ENCODE measurements around the gene RIT2.

The RIT2 gene

DNA sequence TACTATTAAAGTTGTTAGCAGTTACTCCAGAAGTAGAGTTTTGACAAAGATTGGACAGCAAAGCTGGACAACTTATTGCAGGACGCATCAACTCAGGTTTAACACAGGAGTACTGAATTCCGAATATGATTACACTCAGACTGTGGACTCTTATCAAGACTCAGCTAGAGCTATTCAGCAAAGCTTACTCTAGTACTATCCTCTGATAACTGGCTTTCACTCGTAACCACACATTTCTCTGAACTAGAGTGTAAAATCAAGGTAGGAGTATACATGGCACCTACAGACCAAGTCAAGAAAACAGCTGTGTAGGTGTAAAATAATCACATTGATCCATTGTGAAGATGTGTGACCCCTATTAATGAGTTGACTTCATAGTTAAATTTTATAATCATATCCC is 154.2 kb downstream of the RIT2 start:
- ChIA-PET POLR2A (no interaction called here), CTCF (interaction anchor here (0.7 kb wide), 1 partner anchor 165 kb away, joined by 3 read pairs; no protein-coding TSS in a partner anchor)
- Histone ChIP-seq H3K4me3 (ENCODE audit: low read depth, low read length) (no peak overlapping the region), H3K9me3 (ENCODE audit: control insufficient read depth, insufficient read depth, low read depth, low read length) (no peaks in the 10 kb centered on the region), H3K27ac (ENCODE audit: extremely low read depth, low read depth, low read length) (no peak overlapping the region), H3K4me1 (ENCODE audit: control insufficient read depth, insufficient read depth, low read length) (no peaks in the 10 kb centered on the region), H3K36me3 (ENCODE audit: control insufficient read depth in 2 of 2, insufficient read depth in 1 of 2, low read length in 2 of 2) (no peaks in the 10 kb centered on the region)
- TF ChIP-seq TCF7L2 (IDR thresholded peaks at IDR 0.05; ENCODE audit: borderline replicate concordance, low read depth, low read length): no peak
- TF ChIP-seq ZNF510 (tag by site-specific recombination; IDR thresholded peaks at IDR 0.05; ENCODE audit: insufficient replicate concordance): no peak
- no peak for TF ChIP-seq ZNF169 (tag by site-specific recombination; IDR thresholded peaks at IDR 0.05)
- no peak for TF ChIP-seq ZNF529 (tag by site-specific recombination; IDR thresholded peaks at IDR 0.05; ENCODE audit: insufficient replicate concordance)
- no peak for TF ChIP-seq ZNF791 (tag by site-specific recombination; IDR thresholded peaks at IDR 0.05)
- no peak for TF ChIP-seq ZIC2 (tag by site-specific recombination; IDR thresholded peaks at IDR 0.05)
- no peak for TF ChIP-seq ZNF677 (tag by site-specific recombination; IDR thresholded peaks at IDR 0.05)
- TF ChIP-seq, protein P1, sequence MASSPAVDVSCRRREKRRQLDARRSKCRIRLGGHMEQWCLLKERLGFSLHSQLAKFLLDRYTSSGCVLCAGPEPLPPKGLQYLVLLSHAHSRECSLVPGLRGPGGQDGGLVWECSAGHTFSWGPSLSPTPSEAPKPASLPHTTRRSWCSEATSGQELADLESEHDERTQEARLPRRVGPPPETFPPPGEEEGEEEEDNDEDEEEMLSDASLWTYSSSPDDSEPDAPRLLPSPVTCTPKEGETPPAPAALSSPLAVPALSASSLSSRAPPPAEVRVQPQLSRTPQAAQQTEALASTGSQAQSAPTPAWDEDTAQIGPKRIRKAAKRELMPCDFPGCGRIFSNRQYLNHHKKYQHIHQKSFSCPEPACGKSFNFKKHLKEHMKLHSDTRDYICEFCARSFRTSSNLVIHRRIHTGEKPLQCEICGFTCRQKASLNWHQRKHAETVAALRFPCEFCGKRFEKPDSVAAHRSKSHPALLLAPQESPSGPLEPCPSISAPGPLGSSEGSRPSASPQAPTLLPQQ (tag by site-specific recombination; IDR thresholded peaks at IDR 0.05): no peak
- TF ChIP-seq, protein P2, sequence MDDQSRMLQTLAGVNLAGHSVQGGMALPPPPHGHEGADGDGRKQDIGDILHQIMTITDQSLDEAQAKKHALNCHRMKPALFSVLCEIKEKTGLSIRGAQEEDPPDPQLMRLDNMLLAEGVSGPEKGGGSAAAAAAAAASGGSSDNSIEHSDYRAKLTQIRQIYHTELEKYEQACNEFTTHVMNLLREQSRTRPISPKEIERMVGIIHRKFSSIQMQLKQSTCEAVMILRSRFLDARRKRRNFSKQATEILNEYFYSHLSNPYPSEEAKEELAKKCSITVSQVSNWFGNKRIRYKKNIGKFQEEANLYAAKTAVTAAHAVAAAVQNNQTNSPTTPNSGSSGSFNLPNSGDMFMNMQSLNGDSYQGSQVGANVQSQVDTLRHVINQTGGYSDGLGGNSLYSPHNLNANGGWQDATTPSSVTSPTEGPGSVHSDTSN (CRISPR knock-in tag; IDR thresholded peaks at IDR 0.05): no peak
- no peak for TF ChIP-seq BCL11A (tag by site-specific recombination; IDR thresholded peaks at IDR 0.05; ENCODE audit: low read depth)
- no peak for TF ChIP-seq KLF10 (tag by site-specific recombination; IDR thresholded peaks at IDR 0.05)

DNA sequence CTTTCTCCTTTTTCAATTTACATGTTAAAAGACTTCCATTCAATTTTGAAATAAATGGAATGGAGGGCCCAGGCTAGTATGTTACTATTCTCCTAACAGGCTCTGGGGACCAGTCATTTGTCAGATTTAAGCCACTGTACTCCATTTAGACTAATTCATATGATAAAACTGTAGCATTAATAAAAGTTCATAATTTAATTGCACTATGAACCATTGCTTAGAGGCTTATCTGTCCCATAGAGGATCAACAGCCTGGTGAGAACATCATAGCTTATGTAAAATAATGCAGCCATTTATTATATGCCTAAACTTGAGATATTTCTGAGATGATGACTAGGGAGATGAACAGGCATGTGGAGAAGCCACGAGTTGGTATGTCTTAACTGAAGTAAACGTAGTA is 156.0 kb downstream of the RIT2 start:
- no peak overlapping the region for H3K27ac ChIP-seq (ENCODE audit: extremely low read depth, low read depth, low read length)
- no peaks in the 10 kb centered on the region for H3K9me3 ChIP-seq (ENCODE audit: control insufficient read depth, insufficient read depth, low read depth, low read length)
- no peak for TF ChIP-seq ZNF121 (tag by site-specific recombination; IDR thresholded peaks at IDR 0.05)
- TF ChIP-seq KLF1 (tag by site-specific recombination; IDR thresholded peaks at IDR 0.05): no peak
- TF ChIP-seq ZNF140 (tag by site-specific recombination; IDR thresholded peaks at IDR 0.05): no peak
- TF ChIP-seq KLF10 (tag by site-specific recombination; IDR thresholded peaks at IDR 0.05): no peak
- TF ChIP-seq ZNF324 (tag by site-specific recombination; IDR thresholded peaks at IDR 0.05): no peak
- TF ChIP-seq ZNF211 (tag by site-specific recombination; IDR thresholded peaks at IDR 0.05; ENCODE audit: low read depth): no peak
- TF ChIP-seq ZNF114 (tag by site-specific recombination; IDR thresholded peaks at IDR 0.05): no peak
- no peak for TF ChIP-seq ZNF394 (tag by site-specific recombination; IDR thresholded peaks at IDR 0.05; ENCODE audit: borderline replicate concordance)
- TF ChIP-seq, protein P3, sequence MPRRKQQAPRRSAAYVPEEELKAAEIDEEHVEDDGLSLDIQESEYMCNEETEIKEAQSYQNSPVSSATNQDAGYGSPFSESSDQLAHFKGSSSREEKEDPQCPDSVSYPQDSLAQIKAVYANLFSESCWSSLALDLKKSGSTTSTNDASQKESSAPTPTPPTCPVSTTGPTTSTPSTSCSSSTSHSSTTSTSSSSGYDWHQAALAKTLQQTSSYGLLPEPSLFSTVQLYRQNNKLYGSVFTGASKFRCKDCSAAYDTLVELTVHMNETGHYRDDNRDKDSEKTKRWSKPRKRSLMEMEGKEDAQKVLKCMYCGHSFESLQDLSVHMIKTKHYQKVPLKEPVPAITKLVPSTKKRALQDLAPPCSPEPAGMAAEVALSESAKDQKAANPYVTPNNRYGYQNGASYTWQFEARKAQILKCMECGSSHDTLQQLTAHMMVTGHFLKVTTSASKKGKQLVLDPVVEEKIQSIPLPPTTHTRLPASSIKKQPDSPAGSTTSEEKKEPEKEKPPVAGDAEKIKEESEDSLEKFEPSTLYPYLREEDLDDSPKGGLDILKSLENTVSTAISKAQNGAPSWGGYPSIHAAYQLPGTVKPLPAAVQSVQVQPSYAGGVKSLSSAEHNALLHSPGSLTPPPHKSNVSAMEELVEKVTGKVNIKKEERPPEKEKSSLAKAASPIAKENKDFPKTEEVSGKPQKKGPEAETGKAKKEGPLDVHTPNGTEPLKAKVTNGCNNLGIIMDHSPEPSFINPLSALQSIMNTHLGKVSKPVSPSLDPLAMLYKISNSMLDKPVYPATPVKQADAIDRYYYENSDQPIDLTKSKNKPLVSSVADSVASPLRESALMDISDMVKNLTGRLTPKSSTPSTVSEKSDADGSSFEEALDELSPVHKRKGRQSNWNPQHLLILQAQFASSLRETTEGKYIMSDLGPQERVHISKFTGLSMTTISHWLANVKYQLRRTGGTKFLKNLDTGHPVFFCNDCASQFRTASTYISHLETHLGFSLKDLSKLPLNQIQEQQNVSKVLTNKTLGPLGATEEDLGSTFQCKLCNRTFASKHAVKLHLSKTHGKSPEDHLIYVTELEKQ (tag by site-specific recombination; IDR thresholded peaks at IDR 0.05; ENCODE audit: borderline replicate concordance): no peak
- TF ChIP-seq ZNF350 (tag by site-specific recombination; IDR thresholded peaks at IDR 0.05): no peak
- no peak for TF ChIP-seq GLIS1 (tag by site-specific recombination; IDR thresholded peaks at IDR 0.05)
- TF ChIP-seq OSR2 (tag by site-specific recombination; IDR thresholded peaks at IDR 0.05): no peak
- no peak for TF ChIP-seq ZNF433 (tag by site-specific recombination; IDR thresholded peaks at IDR 0.05; ENCODE audit: low read depth)
- TF ChIP-seq ZNF670 (tag by site-specific recombination; IDR thresholded peaks at IDR 0.05; ENCODE audit: low read depth): no peak
- TF ChIP-seq, protein P4, sequence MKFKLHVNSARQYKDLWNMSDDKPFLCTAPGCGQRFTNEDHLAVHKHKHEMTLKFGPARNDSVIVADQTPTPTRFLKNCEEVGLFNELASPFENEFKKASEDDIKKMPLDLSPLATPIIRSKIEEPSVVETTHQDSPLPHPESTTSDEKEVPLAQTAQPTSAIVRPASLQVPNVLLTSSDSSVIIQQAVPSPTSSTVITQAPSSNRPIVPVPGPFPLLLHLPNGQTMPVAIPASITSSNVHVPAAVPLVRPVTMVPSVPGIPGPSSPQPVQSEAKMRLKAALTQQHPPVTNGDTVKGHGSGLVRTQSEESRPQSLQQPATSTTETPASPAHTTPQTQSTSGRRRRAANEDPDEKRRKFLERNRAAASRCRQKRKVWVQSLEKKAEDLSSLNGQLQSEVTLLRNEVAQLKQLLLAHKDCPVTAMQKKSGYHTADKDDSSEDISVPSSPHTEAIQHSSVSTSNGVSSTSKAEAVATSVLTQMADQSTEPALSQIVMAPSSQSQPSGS (tag by site-specific recombination; IDR thresholded peaks at IDR 0.05; ENCODE audit: low read depth): no peak
- H3K4me3 ChIP-seq (ENCODE audit: low read depth, low read length): no peak overlapping the region
- ChIA-PET CTCF (no interaction called here), POLR2A (no interaction called here)
- H3K4me1 ChIP-seq (ENCODE audit: control insufficient read depth, insufficient read depth, low read length): peaks cover 4% of the 10 kb centered on the region; the same call in 1 of the 2 replicates
- no peaks in the 10 kb centered on the region for H3K36me3 ChIP-seq (ENCODE audit: control insufficient read depth in 2 of 2, insufficient read depth in 1 of 2, low read length in 2 of 2)
